GM12891 (cell line): ENCODE data around the gene NUP210.

Experiments
- PAX5 ChIP-seq: IDR thresholded peaks from 2 replicates; pipeline ENCODE4 v1.6.1; 2011; ENCODE audit warnings: low read length, moderate library complexity, mild to moderate bottlenecking; ENCODE audit not compliant: insufficient read depth, severe bottlenecking
- POLR2A ChIP-seq: IDR thresholded peaks from 2 replicates; pipeline ENCODE4 v1.6.1; 2011; ENCODE audit warnings: low read depth, low read length, control low read depth
- POLR2AphosphoS5 ChIP-seq: IDR thresholded peaks from 2 replicates; pipeline ENCODE4 v1.6.1; 2011; ENCODE audit warnings: low read depth, low read length, control low read depth
- SPI1 ChIP-seq: IDR thresholded peaks from 2 replicates; pipeline ENCODE4 v1.6.1; 2011; ENCODE audit warnings: low read depth, low read length, control low read depth
- TAF1 ChIP-seq: IDR thresholded peaks from 2 replicates; pipeline ENCODE4 v1.6.1; 2011; ENCODE audit warnings: low read depth, low read length, control low read depth

DNA sequence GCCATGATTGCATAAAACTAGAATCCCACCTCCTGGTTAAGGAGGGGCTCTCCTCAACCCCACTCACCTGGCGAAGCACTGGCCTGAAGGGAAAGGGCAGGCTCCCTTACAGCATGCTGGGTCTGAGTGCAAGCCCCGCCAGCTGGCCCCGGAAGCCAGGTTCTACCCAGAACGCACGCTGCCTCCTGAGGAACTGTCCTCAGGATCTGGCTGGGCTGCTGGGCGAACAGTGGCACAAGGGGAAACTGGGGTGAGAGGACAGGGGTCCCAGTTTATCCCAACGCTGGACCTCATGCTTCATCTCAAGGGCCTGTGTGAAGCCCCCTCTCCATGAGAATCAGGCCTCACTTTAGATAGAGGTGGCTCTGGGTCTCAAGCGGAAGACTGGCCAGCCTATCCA, 47.5 kb downstream of the NUP210 start:
- TF ChIP-seq POLR2A, result no peak
- TF ChIP-seq POLR2AphosphoS5, result no peak
- no peak for TF ChIP-seq TAF1
- no peak for TF ChIP-seq PAX5
- no peak for TF ChIP-seq SPI1
